Measurements from ENCODE around the gene WFDC6.

DNA sequence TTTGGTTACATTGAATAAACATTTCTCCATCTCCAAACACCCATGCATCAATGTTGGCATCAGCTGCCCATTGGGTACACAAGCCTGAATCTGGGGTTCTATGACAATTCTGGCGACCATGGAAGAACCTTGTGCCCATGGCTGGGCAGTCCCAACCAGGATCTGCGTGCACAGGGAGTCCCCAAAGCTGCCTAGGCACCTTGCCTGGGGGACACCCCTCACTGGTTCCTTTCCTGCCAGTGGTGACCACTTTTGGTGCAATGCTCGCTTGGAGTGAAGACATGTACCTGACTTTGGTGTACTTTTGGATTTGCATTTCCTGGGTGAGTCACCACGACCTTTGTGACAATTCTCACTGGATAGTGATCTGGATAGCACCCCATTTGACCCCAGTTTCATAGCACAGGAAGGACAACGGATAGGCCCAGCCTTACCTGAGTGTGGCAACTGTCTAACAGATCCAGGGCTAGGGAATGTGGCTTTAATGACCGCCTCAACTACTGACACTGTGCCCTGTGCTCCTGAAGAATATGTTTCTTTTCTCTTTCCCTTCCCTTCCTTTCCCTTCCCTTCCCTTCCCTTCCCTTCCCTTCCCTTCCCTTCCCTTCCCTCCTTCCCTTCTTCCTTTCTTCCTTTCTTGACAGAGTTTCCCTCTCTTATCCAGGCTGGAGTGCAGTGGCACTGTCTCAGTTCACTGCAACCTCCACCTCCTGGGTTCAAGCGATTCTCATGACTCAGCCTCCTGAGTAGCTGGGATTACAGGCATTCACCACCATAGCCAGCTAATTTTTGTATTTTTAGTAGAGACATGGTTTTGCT lies 31.0 kb downstream of the WFDC6 start:
- TF ChIP-seq CTCF (IDR thresholded peaks at IDR 0.05) (no peak), POLR2AphosphoS5 (IDR thresholded peaks at IDR 0.05) (no peak)

Measured in prostate gland (tissue), 2 donors.